Measurements from ENCODE around the gene ADH1B. TPM values are rescaled to one million over a fixed set of nuclear protein-coding genes. Genes with fewer than 3 reads are reported as not detected.
"Not testable (repeated sequence)": the region's sequence is repeated elsewhere in the genome, so short reads cannot be mapped to it uniquely, and the experiment has no call there.

Gene ADH1B
- total RNA-seq, 2 donors from 2014 or later = 111 to 477 TPM

DNA sequence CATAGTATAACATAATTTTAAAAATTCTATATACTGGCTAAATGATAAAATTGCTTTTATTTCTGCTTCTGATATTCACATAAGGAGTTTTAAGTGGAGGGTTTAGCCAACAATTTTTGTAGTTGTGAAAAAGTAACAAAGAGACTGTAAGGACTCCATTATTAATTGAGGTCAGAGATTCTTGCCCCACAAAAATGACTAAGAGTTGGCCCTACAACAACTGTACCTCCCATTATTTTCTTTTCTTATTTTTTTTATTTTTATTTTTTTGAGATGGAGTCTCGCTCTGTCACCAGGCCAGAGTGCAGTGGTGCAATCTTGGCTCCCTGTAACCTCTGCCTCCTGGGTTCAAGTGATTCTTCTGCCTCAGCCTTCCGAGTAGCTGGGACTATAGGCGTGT, 9.4 kb upstream of the ADH1B start:
- TF ChIP-seq, protein P1, sequence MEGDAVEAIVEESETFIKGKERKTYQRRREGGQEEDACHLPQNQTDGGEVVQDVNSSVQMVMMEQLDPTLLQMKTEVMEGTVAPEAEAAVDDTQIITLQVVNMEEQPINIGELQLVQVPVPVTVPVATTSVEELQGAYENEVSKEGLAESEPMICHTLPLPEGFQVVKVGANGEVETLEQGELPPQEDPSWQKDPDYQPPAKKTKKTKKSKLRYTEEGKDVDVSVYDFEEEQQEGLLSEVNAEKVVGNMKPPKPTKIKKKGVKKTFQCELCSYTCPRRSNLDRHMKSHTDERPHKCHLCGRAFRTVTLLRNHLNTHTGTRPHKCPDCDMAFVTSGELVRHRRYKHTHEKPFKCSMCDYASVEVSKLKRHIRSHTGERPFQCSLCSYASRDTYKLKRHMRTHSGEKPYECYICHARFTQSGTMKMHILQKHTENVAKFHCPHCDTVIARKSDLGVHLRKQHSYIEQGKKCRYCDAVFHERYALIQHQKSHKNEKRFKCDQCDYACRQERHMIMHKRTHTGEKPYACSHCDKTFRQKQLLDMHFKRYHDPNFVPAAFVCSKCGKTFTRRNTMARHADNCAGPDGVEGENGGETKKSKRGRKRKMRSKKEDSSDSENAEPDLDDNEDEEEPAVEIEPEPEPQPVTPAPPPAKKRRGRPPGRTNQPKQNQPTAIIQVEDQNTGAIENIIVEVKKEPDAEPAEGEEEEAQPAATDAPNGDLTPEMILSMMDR (IDR thresholded peaks at IDR 0.05) = no peak
- DNase-seq (ENCODE audit: low spot score) = no peak
- Histone ChIP-seq H3K27ac (no peak overlapping the region), H3K27me3 (no peaks in the 10 kb centered on the region), H3K9me3 (peaks cover 0 to 9% of the 10 kb centered on the region in 2 donors), H3K36me3 (no peaks in the 10 kb centered on the region), H3K4me3 (no peak overlapping the region), H3K4me1 (no peaks in the 10 kb centered on the region)

DNA sequence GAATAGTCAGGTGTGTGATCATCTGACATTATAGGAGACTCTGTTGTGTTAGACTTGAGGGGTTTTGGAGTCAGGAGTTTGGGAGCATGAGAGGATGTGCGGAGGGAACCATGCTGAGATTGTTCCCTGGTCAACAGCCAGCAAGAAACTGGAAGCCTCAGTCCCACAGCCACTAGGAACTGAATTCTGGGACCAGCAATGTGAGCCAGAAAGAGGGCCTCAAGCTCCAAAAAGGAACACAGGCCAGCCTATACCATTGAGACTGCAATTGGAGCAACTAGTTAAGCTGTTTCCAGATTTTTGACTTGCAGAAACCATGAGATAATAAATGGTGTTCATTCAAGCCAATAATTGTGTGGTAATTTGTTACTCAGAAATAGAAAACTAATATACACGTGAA, 8.7 kb upstream of the ADH1B start:
- no peak for DNase-seq (ENCODE audit: low spot score)
- TF ChIP-seq, protein P1 (IDR thresholded peaks at IDR 0.05) = no peak
- Histone ChIP-seq H3K36me3 (no peaks in the 10 kb centered on the region), H3K4me3 (no peak overlapping the region), H3K27me3 (no peaks in the 10 kb centered on the region), H3K9me3 (peaks cover 0 to 10% of the 10 kb centered on the region in 2 donors), H3K4me1 (peaks cover 0 to under 1% of the 10 kb centered on the region in 2 donors), H3K27ac (no peak overlapping the region)

DNA sequence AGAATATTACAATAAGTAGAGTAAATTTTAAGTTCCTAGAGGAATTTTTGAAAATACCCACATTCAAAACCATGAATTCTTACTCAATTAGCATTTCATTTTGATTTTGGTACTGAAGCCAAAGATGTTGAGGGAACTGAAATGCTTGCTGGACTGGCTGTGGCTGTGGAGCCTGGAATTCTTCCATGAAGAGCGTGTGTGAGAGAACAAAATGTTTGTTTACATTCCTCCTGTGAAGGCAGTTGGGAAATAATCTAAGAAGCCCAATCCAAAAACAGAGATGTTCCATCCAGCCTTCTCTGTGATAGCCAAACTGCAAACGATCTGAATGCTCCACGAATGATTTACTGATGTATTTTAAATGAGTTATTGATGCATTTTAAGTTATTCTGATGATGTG, 3.8 kb upstream of the ADH1B start:
- no peaks in the 10 kb centered on the region for H3K36me3 ChIP-seq
- H3K4me1 ChIP-seq = peaks cover 0 to 16% of the 10 kb centered on the region in 2 donors
- no peak overlapping the region for H3K4me3 ChIP-seq
- TF ChIP-seq, protein P1 (IDR thresholded peaks at IDR 0.05) = no peak
- DNase-seq (ENCODE audit: low spot score) = peak; percentile 80
- no peaks in the 10 kb centered on the region for H3K27me3 ChIP-seq
- peaks cover 0 to 10% of the 10 kb centered on the region in 2 donors for H3K9me3 ChIP-seq
- peak overlapping the region; percentile 75 to 83 for H3K27ac ChIP-seq

GRCh38 chr4:99324361-99324760, 3.2 kb upstream of the ADH1B start:
- no peaks in the 10 kb centered on the region for H3K27me3 ChIP-seq
- peaks cover 0 to 10% of the 10 kb centered on the region in 2 donors for H3K9me3 ChIP-seq
- TF ChIP-seq, protein P1 (IDR thresholded peaks at IDR 0.05) = no peak
- H3K36me3 ChIP-seq = no peaks in the 10 kb centered on the region
- H3K4me3 ChIP-seq = no peak overlapping the region
- peaks cover 0 to 16% of the 10 kb centered on the region in 2 donors for H3K4me1 ChIP-seq
- H3K27ac ChIP-seq = peak overlapping the region; percentile 75 to 83
- no peak for DNase-seq (ENCODE audit: low spot score)

GRCh38 chr4:99323756-99324155, 2.6 kb upstream of the ADH1B start:
- H3K4me1 ChIP-seq = peaks cover 0 to 16% of the 10 kb centered on the region in 2 donors
- no peaks in the 10 kb centered on the region for H3K36me3 ChIP-seq
- peak overlapping the region; percentile 75 to 83 for H3K27ac ChIP-seq
- DNase-seq (ENCODE audit: low spot score) = no peak
- TF ChIP-seq, protein P1 (IDR thresholded peaks at IDR 0.05) = no peak
- H3K9me3 ChIP-seq = peaks cover 0 to 10% of the 10 kb centered on the region in 2 donors
- H3K27me3 ChIP-seq = no peaks in the 10 kb centered on the region
- H3K4me3 ChIP-seq = no peak overlapping the region

DNA sequence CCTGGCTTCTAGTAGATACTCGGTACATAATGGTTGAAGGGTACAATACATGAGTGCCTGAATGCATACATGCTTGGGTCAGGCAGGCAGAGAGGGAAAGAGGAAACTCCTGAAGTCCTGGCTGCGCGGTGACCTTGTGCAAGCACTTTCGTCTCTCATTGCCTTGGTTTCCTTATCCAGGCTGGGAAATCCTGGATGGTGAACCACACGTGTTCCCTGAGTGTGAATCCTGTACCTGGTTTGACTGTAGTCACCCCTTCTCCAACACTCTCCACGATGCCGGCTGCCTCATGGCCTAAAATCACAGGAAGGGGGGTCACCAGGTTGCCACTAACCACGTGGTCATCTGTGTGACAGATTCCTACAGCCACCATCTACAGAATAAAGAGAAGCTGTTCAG, 3.4 kb downstream of the ADH1B start:
- Histone ChIP-seq H3K4me1 (peaks cover 0 to 13% of the 10 kb centered on the region in 2 donors), H3K27ac (peak overlapping the region in 1 of 2 donors; percentile 39), H3K36me3 (peaks cover 13% of the 10 kb centered on the region), H3K4me3 (peak overlapping the region in 1 of 2 donors; percentile 3)
- DNase-seq (ENCODE audit: low spot score); H3K27me3 ChIP-seq; H3K9me3 ChIP-seq: not testable (repeated sequence)

Measured in right atrium auricular region (tissue), 2 donors.